Esophagus muscularis mucosa (tissue), 4 donors: ENCODE results near the gene HSPB2. TPM values are rescaled to one million over a fixed set of nuclear protein-coding genes. Genes with fewer than 3 reads are reported as not detected.
A peak's percentile ranks its signal among the peaks of the same experiment; 100 is the strongest.

Experiments
- DNase-seq: peaks from one replicate; pipeline ENCODE4 v3.0.0-alpha.2; 2017; ENCODE audit errors: extremely low spot score
- H3K27ac ChIP-seq, 4 donors: fragments of 200-600 bp; sonication (generic); replicated peaks in 1 of 4; 1 replicate in 3 of 4; 2 replicates in 1 of 4; pipeline ENCODE4 v1.5.1; 2016 to 2019; ENCODE audit warnings: mild to moderate bottlenecking in 1 of 4
- H3K27me3 ChIP-seq, 4 donors: fragments of 200-600 bp; sonication (generic); one replicate each; pipeline versions ENCODE4 v1.5.1 to v1.6.0; 2016 to 2019
- H3K36me3 ChIP-seq, 4 donors: fragments of 200-600 bp; sonication (generic); one replicate each; pipeline ENCODE4 v1.5.1; 2016 to 2019
- H3K4me1 ChIP-seq, 4 donors: fragments of 200-600 bp; sonication (generic); one replicate each; pipeline ENCODE4 v1.5.1; 2016 to 2019
- H3K4me3 ChIP-seq, 4 donors: fragments of 200-600 bp; sonication (generic); 1 replicate in 2 of 4; 2 replicates in 2 of 4; pipeline ENCODE4 v1.5.1; 2016 to 2019; ENCODE audit warnings: mild to moderate bottlenecking in 4 of 4, moderate library complexity in 1 of 4
- H3K9me3 ChIP-seq, 4 donors: fragments of 200-600 bp; sonication (generic); 1 replicate in 3 of 4; 2 replicates in 1 of 4; pipeline ENCODE4 v1.5.1; 2016 to 2019
- CTCF ChIP-seq, 3 experiments: fragments of 200-600 bp in 2 of 3; fragments of 450-650 bp in 1 of 3; sonication (generic) in 2 of 3; IDR thresholded peaks; one replicate each; pipeline ENCODE4 v1.5.1; 2017 to 2019; ENCODE audit warnings: antibody characterized with exemption in 3 of 3, mild to moderate bottlenecking in 2 of 3, moderate library complexity in 1 of 3
- EP300 ChIP-seq: sonication (generic); formaldehyde crosslinking; IDR thresholded peaks from one replicate; pipeline ENCODE4 v1.6.1; 2017; ENCODE audit warnings: antibody characterized with exemption
- POLR2A ChIP-seq: fragments of 450-650 bp; IDR thresholded peaks from one replicate; pipeline ENCODE4 v1.6.1; 2017; ENCODE audit warnings: antibody characterized with exemption, moderate library complexity, mild to moderate bottlenecking, low read depth
- POLR2AphosphoS5 ChIP-seq, 2 donors: sonication (generic); formaldehyde crosslinking; IDR thresholded peaks; one replicate each; pipeline ENCODE4 v1.6.1; 2017; ENCODE audit warnings: antibody characterized with exemption in 2 of 2
- WGBS: methylation state at CpG from one replicate; pipeline ENCODE4 v1.1.5; 2018; 5-methylcytosine and 5-hydroxymethylcytosine counted together
- intact Hi-C: fragments of 100-400 bp; cut with DNase I; formaldehyde crosslinking; loops from one replicate; pipeline ENCODE4 v1.15.1; 2023
- total RNA-seq, 4 donors: library from RNA; depleted of rRNA; stranded (reverse); fragments of >200 nt; gene quantifications; one replicate each; pipeline versions ENCODE4 v1.1.0 to v1.2.1, GENCODE V29; 2016

The HSPB2 gene
- total RNA-seq, 4 donors from 2014 or later: 1.2 to 4.0 (median 2.4) TPM

GRCh38 chr11:111917312-111917711 is 4.8 kb downstream of the HSPB2 start:
- TF ChIP-seq POLR2AphosphoS5 (IDR thresholded peaks at IDR 0.05): no peak
- no peak for TF ChIP-seq CTCF (IDR thresholded peaks at IDR 0.05)
- no peak for TF ChIP-seq POLR2A
- no peak for TF ChIP-seq EP300
- Histone ChIP-seq H3K36me3 (no peaks in the 10 kb centered on the region), H3K4me1 (peaks cover 28 to 38% (median 35%) of the 10 kb centered on the region in 4 donors), H3K27ac (no peak overlapping the region), H3K27me3 (peaks cover 0 to 7% (median 0%) of the 10 kb centered on the region in 4 donors), H3K9me3 (no peaks in the 10 kb centered on the region), H3K4me3 (no peak overlapping the region)
- WGBS: 87% methylated on average over 2 of the region's 2 CpGs
- intact Hi-C loops: no loop called here
- peak; percentile 64 for DNase-seq

- TF ChIP-seq EP300: no peak
- 93% methylated on average over 3 of the region's 3 CpGs for WGBS
Measured at GRCh38 chr11:111917788-111918187, 5.3 kb downstream of the HSPB2 start.

GRCh38 chr11:111918390-111919256 is 6.1 kb downstream of the HSPB2 start, which contains the start of gene C11orf52:
TSS of gene C11orf52 (plus strand) at chr11:111918913. CDS start at chr11:111918973, 60 bp downstream.
- H3K4me3 ChIP-seq: peak within 1 kb of the TSS in 3 of 4 donors; percentile 4 to 9 (median 9)
- no peaks in the 10 kb centered on the region for H3K9me3 ChIP-seq
- no peaks in the 10 kb centered on the region for H3K27me3 ChIP-seq
- peak; percentile 84 for DNase-seq
- no peaks in the 10 kb centered on the region for H3K36me3 ChIP-seq
- H3K4me1 ChIP-seq: peaks cover 36 to 47% (median 42%) of the 10 kb centered on the region in 4 donors
- TF ChIP-seq POLR2A (no peak), POLR2AphosphoS5 (IDR thresholded peaks at IDR 0.05) (no peak), EP300 (no peak), CTCF (IDR thresholded peaks at IDR 0.05) (no peak)
- 63% methylated on average over 18 of the region's 19 CpGs for WGBS
- H3K27ac ChIP-seq: peak within 1 kb of the TSS in 3 of 4 donors; percentile 16 to 41 (median 29)
- intact Hi-C loops: no loop called here

More at GRCh38 chr11:111917788-111918187, 5.3 kb downstream of the HSPB2 start:
- no peaks in the 10 kb centered on the region for H3K36me3 ChIP-seq
- H3K27me3 ChIP-seq: peaks cover 0 to 7% (median 0%) of the 10 kb centered on the region in 4 donors
- H3K4me3 ChIP-seq: no peak overlapping the region
- intact Hi-C loops: no loop called here
- H3K9me3 ChIP-seq: no peaks in the 10 kb centered on the region
- H3K27ac ChIP-seq: peak overlapping the region in 1 of 4 donors; percentile 29
- DNase-seq: peak; percentile 39
- peaks cover 31 to 43% (median 39%) of the 10 kb centered on the region in 4 donors for H3K4me1 ChIP-seq

GRCh38 chr11:111920908-111921307 is 8.4 kb downstream of the HSPB2 start:
- WGBS: 73% methylated on average over 2 of the region's 2 CpGs
- Histone ChIP-seq H3K27ac (peak overlapping the region in 2 of 4 donors; percentile 92 to 93), H3K4me1 (peaks cover 42 to 52% (median 50%) of the 10 kb centered on the region in 4 donors), H3K36me3 (no peaks in the 10 kb centered on the region), H3K27me3 (no peaks in the 10 kb centered on the region), H3K9me3 (no peaks in the 10 kb centered on the region), H3K4me3 (no peak overlapping the region)
- no peak for DNase-seq
- intact Hi-C loops: no loop called here
- no peak for TF ChIP-seq CTCF (IDR thresholded peaks at IDR 0.05)
- no peak for TF ChIP-seq POLR2A
- TF ChIP-seq EP300: no peak
- no peak for TF ChIP-seq POLR2AphosphoS5 (IDR thresholded peaks at IDR 0.05)

GRCh38 chr11:111921541-111922230 is 9.2 kb downstream of the HSPB2 start:
- TF ChIP-seq POLR2AphosphoS5 (IDR thresholded peaks at IDR 0.05): no peak
- no peak for TF ChIP-seq POLR2A
- no peak for TF ChIP-seq EP300
- TF ChIP-seq CTCF (IDR thresholded peaks at IDR 0.05): no peak
- intact Hi-C loops: no loop called here
- Histone ChIP-seq H3K9me3 (no peaks in the 10 kb centered on the region), H3K36me3 (no peaks in the 10 kb centered on the region), H3K27ac (peak overlapping the region; percentile 87 to 93 (median 92)), H3K4me1 (peaks cover 47 to 60% (median 58%) of the 10 kb centered on the region in 4 donors), H3K27me3 (no peaks in the 10 kb centered on the region), H3K4me3 (no peak overlapping the region)
- 94% methylated on average over 7 of the region's 7 CpGs for WGBS
- peak; percentile 68 for DNase-seq
